Progenitor cell of endocrine pancreas (in vitro differentiated cells): ENCODE results near the gene FRMD6. TPM values are rescaled to one million over a fixed set of nuclear protein-coding genes. Genes with fewer than 3 reads are reported as not detected.

ENCODE experiments used
- DNase-seq: peaks from one replicate; pipeline ENCODE4 v3.0.0; 2021; ENCODE audit warnings: low spot score; ENCODE audit not compliant: unreplicated experiment
- H3K27ac Mint-ChIP-seq: 2 replicates; pipeline ENCODE4 v1.8.0; 2021; ENCODE audit warnings: mild to moderate bottlenecking, moderate library complexity, mixed read lengths
- H3K27me3 Mint-ChIP-seq: 2 replicates; pipeline ENCODE4 v1.8.0; 2021; ENCODE audit warnings: mixed read lengths
- H3K36me3 Mint-ChIP-seq: 2 replicates; pipeline ENCODE4 v1.8.0; 2022; ENCODE audit warnings: mixed read lengths; ENCODE audit not compliant: insufficient read depth
- H3K4me1 Mint-ChIP-seq: 2 replicates; pipeline ENCODE4 v1.8.0; 2021; ENCODE audit warnings: low read depth, mixed read lengths
- H3K4me3 Mint-ChIP-seq: 2 replicates; pipeline ENCODE4 v1.8.0; 2021; ENCODE audit warnings: low read depth, mild to moderate bottlenecking, moderate library complexity, mixed read lengths
- H3K9me3 Mint-ChIP-seq: 2 replicates; pipeline ENCODE4 v1.8.0; 2021; ENCODE audit warnings: low read depth, mixed read lengths
- total RNA-seq: library from RNA; stranded (reverse); gene quantifications from 2 replicates; pipeline ENCODE4 v1.2.1, GENCODE V29; 2021
- TF ChIP-seq, protein P1 (sequence below): fragments of 200-600 bp; sonication (generic); IDR thresholded peaks from one replicate; pipeline ENCODE4 v1.5.0; 2021; ENCODE audit warnings: antibody characterized with exemption, mild to moderate bottlenecking; ENCODE audit not compliant: unreplicated experiment

Gene FRMD6
- total RNA-seq, 1 donor from 2014 or later: 40.7 TPM

DNA sequence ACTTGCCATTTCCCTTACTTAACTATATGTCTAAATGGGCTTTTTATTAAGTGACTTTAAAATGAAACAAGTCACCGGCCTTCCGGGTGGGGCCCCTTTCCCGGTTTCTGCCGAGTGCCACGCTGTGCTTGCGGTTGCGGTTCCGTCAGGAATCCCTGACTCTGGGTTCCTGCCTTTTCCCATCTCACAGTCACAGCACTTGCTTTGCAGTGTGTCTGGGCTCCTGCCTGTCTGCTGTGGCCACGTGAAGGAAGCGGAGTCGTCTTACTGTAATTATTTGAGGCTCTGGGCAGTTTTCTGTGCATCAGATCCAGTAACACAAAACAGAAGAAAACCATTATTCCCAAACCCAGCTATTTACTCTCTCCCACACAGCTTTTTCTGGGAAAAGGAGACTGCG, 44.0 kb upstream of the FRMD6 start:
- H3K27ac Mint-ChIP-seq: peak overlapping the region; percentile 6
- no peaks in the 10 kb centered on the region for H3K27me3 Mint-ChIP-seq
- TF ChIP-seq, protein P1, sequence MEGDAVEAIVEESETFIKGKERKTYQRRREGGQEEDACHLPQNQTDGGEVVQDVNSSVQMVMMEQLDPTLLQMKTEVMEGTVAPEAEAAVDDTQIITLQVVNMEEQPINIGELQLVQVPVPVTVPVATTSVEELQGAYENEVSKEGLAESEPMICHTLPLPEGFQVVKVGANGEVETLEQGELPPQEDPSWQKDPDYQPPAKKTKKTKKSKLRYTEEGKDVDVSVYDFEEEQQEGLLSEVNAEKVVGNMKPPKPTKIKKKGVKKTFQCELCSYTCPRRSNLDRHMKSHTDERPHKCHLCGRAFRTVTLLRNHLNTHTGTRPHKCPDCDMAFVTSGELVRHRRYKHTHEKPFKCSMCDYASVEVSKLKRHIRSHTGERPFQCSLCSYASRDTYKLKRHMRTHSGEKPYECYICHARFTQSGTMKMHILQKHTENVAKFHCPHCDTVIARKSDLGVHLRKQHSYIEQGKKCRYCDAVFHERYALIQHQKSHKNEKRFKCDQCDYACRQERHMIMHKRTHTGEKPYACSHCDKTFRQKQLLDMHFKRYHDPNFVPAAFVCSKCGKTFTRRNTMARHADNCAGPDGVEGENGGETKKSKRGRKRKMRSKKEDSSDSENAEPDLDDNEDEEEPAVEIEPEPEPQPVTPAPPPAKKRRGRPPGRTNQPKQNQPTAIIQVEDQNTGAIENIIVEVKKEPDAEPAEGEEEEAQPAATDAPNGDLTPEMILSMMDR: no peak
- no peaks in the 10 kb centered on the region for H3K9me3 Mint-ChIP-seq
- no peak for DNase-seq
- no peak overlapping the region for H3K4me3 Mint-ChIP-seq
- no peaks in the 10 kb centered on the region for H3K36me3 Mint-ChIP-seq
- H3K4me1 Mint-ChIP-seq: peaks cover 26% of the 10 kb centered on the region

DNA sequence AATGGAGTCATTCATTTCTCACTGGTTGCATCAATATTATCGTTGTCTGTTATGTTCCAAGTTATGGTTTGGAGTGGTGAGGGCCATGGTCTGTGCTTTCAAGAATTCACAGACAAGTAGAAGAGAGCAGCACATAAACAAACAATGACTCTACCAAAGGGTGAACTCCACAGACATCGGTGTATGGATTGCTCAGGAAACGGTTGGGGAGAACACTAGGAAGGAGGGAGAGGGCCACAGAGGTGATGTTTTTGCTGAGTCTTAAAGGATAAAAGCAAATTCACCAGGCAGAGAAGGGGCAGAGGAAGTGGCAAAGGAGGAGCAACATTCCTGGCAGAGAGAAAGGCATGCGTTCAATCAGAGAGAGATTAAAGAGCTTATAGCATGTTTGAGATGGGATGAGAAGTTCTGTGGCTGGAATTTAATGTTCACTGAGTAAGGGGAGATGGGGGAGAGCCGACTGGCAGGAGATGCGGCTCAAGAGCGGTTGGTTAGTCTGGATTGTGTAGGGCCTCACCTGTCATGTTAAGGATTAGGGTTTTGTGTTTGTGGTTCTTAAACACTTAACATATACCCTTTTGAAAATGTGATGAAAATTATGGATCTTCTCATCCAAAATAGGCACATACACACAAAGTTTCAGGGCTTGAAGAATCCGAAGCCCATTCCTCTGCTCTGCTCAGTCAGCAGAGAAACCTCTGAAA, 42.3 kb upstream of the FRMD6 start:
- H3K4me3 Mint-ChIP-seq: no peak overlapping the region
- H3K4me1 Mint-ChIP-seq: peaks cover 33% of the 10 kb centered on the region
- H3K36me3 Mint-ChIP-seq: no peaks in the 10 kb centered on the region
- no peak for DNase-seq
- no peaks in the 10 kb centered on the region for H3K9me3 Mint-ChIP-seq
- H3K27ac Mint-ChIP-seq: no peak overlapping the region
- no peaks in the 10 kb centered on the region for H3K27me3 Mint-ChIP-seq
- TF ChIP-seq, protein P1: no peak

DNA sequence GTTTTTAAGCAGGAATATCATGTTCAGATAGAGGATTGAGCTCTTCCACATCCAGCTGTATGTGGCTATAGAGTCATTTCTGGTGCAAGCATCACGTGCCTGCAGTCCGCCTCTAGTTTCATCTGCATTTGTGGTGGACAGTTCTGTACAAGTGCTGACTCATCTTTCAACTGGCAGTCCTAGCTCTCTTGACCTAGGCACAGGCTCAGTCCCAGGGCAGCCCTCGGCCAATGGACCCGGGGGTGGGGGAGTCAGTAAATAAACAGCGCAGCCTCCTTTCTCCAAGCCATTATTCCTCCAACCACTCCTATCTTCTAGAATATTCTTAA, 41.8 kb upstream of the FRMD6 start:
- TF ChIP-seq, protein P1: no peak
- no peak for DNase-seq
- no peaks in the 10 kb centered on the region for H3K9me3 Mint-ChIP-seq
- H3K27ac Mint-ChIP-seq: no peak overlapping the region
- no peak overlapping the region for H3K4me3 Mint-ChIP-seq
- H3K27me3 Mint-ChIP-seq: no peaks in the 10 kb centered on the region
- H3K36me3 Mint-ChIP-seq: no peaks in the 10 kb centered on the region
- H3K4me1 Mint-ChIP-seq: peaks cover 32% of the 10 kb centered on the region

DNA sequence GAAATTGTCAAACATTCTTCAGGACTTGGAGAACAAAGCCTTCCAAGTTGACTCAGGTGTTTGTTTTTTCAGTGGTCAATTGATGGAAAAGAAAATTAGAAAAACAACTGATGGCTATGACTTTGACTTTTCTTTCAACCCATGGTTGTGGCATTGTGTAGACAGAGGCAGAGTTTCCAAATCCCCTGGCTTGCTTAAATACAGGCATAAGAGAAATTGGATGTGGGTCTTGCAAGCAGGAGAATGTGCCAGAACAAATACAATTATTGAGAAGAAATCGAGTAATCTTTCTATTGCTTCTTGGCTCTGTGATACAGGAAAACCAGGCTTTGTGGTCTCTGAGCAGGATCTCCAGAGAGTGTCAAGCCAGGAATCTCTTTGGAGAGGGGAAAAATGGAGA, 40.9 kb upstream of the FRMD6 start:
- DNase-seq: no peak
- no peaks in the 10 kb centered on the region for H3K27me3 Mint-ChIP-seq
- TF ChIP-seq, protein P1: no peak
- H3K9me3 Mint-ChIP-seq: no peaks in the 10 kb centered on the region
- H3K27ac Mint-ChIP-seq: no peak overlapping the region
- H3K36me3 Mint-ChIP-seq: no peaks in the 10 kb centered on the region
- no peak overlapping the region for H3K4me3 Mint-ChIP-seq
- H3K4me1 Mint-ChIP-seq: peaks cover 27% of the 10 kb centered on the region

DNA sequence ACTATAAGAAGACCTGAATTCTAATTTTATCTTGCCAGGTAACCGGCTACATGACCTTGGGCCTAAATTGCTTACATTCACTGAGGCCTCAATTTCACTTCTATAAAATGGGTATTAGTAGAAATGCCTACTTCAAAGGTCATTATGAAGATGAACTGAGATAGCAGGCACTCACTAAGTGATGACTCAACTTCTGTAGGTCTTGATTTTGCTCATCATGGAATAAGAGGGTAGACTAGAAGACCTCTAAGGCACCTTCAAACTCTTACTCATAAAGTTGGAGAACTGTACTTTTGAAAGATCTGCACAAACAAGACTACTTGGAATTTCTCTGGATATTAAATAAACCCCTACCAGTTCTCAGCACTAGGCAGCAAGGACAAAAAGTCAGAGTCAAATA, 39.3 kb upstream of the FRMD6 start:
- H3K27ac Mint-ChIP-seq: no peak overlapping the region
- TF ChIP-seq, protein P1: no peak
- no peak overlapping the region for H3K4me3 Mint-ChIP-seq
- DNase-seq: no peak
- no peaks in the 10 kb centered on the region for H3K9me3 Mint-ChIP-seq
- no peaks in the 10 kb centered on the region for H3K27me3 Mint-ChIP-seq
- no peaks in the 10 kb centered on the region for H3K36me3 Mint-ChIP-seq
- peaks cover 40% of the 10 kb centered on the region for H3K4me1 Mint-ChIP-seq
